ENCODE measurements around the gene SLC22A6.
A peak's percentile ranks its signal among the peaks of the same experiment; 100 is the strongest.
"Not testable (repeated sequence)": the region's sequence is repeated elsewhere in the genome, so short reads cannot be mapped to it uniquely, and the experiment has no call there.

Gene SLC22A6

DNA sequence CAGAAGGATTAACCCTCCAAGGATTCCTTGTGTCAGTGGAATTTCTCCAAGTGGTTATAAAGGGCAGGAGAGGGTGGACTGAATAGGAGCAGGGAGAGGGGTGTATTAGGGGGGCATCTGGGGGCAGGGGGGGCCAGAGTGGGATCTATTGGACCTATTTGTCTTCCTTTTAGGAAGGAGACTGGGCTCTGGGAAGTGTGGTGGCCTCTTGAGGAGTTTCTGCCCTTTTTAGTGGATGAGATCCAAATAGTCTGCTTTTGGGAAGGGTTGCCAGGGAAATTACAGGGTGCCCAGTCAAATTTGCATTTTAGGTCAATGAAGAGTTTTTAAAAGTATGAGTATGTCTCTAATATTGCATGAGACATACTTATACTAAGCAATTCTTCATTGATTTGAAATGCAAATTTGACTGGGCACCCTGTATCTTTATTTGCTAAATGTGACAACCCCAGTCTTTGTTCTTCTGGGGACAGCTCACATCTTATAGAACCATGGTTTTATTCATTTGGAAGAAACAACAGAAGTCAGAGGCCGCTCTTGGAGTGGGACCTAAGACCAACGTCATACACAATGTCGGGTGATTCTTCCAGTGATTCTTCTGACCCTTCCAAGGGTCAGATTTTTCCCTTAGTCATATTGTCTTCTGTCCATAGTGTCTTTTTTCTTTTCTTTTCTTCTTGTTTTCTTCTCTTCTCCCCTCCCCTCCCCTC is 429 bp upstream of the SLC22A6 start:
- DNase-seq: no peak

DNA sequence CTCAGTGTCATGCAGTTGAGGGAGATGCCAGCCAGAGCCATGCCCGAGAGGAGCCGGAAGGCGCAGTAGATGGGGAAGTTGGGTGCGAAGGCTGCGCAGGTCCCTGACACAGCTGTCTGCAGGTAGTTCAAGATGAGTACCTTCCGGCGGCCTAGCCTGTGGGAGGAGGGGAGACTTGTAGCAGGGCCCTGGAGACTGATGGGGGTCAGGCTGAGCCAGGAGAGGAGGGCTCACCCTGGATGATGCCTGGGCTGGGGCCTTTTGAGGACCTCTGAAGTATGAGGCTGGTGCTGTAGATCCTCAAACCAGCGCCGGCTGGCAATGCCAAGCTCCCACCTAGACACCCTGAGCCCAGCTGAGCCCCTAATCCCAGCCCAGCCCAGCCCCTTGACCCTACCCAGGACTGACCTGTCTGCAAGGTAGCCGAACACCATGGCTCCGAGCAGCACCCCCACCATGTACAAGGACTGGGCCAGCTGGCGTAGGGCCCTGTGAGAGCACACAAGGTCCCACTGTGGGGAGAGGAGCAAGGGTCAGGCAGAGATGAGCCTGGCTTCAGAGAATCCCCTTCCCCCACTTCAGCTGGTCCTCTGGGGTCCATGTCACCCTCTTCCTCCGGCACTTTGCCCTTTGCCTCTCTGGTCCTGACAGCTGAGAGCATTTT is 1.1 kb downstream of the SLC22A6 start:
- no peak for DNase-seq

DNA sequence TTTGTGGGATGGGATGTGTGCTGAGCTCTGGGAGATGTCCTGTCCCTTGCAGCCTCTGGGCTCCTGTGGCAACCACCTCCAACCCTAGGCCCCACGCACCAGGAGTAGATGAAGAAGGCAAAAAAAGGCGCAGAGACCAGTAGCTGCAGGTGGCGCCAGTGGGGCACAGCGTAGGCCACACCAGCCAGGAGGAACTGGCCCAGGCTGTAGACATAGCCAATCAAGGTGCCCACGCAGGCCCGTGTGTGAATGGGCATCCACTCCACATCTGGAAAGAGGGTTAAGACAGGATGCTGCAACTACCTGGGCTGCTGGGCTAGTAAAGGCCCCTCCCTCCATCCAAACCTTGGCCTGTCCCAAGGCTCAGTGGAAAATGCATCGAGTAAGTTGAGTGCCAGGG is 3.0 kb downstream of the SLC22A6 start:
- DNase-seq: no peak

DNA sequence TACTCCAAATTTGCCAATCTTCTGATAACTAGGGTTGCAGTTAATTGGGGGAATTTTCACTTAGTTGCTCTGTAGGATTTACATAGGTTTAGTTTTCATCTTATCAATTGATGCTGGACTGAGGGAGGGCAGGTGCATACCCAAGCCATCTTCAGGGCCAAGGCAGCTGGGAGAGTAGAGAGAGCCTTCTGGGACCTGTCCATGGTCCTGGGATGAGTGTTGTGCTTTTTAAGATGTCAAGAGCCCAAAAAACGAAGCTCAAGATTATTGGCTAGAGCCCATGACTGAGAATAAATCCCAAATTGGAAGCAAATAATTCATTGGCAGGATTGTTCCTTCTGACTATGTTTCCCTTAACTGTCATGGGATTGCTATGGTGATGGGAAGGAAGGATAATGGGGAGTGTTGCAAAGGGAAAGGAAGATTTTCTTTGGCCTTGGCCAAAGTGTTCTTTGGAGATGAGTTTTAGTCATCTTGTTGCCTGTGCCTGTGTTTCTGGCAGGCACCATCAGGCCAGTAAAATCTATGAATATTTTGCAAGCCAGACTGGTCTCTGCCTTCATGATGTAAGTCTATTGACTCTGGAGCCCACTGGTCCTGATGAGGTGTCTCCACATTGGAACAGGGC is 4.5 kb downstream of the SLC22A6 start:
- DNase-seq: no peak

DNA sequence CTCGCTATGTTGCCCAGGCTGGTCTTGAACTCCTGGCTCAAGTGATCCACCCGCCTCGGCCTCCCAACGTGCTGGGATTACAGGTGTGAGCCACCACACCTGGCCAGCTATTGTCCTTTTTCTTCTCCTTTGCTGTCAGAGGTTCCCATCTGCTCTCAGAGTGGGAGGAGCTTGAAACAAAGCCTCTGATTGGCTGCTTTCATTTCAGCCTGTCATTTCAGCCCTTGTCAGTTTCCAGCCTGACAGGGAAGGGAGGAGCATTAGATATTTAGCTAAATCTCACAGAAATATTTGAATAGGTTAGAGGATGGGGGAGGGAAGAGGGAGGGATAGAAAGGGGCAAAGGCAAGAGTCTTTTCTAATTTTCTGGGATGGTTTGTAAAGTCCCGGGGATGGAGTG is 8.7 kb downstream of the SLC22A6 start:
- DNase-seq: peak; percentile 10

DNA sequence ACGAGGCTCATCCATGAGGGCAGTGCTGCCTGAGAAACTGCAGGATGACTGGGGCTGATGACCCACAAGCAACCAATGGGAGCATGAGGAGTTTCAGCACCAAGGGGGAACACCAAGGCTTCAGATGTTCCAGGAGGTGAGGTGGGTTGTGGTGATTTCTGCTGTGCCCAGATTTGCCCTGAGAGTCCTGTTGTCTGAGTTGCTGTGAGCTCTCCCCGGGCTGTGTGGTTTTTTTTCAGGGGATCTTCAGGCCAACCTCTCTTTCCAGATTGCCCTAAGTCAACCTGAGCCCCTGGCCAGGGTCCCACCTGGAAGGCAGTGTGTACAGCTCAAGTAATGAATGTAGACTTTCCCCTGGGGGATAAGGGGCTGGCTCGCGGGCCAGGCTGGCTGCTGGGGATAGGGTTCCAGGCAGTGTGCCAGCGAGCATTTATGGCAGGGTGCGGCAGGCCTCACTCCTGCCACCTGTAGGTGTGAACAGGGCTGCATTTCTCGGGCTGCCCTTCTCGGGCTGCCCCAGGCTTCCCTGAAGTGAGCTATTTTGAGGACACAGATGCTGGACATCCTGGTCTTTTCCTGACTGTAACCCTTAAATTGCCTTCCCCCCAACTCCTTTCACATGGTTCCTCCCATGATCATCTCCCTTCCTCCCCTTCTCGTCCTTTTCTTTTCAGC is 9.8 kb downstream of the SLC22A6 start:
- DNase-seq: peak; percentile 24

DNA sequence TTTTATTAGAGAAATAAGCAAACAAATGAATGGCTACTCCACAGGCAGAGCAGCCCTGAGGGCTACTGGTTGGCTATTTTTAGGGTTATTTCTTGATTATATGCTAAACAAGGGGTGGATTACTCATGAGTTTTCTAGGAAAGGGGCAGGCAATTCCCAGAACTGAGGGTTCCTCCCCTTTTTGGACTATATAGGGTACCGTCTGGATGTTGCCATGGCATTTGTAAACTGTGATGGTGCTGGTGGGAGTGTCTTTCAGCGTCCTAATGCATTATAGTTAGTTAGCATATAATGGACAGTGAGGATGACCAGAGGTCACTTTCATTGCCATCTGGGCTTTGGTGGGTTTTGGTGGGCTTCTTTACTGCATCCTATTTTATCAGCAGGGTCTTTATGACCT is 19.2 kb downstream of the SLC22A6 start:
- DNase-seq: no peak

DNA sequence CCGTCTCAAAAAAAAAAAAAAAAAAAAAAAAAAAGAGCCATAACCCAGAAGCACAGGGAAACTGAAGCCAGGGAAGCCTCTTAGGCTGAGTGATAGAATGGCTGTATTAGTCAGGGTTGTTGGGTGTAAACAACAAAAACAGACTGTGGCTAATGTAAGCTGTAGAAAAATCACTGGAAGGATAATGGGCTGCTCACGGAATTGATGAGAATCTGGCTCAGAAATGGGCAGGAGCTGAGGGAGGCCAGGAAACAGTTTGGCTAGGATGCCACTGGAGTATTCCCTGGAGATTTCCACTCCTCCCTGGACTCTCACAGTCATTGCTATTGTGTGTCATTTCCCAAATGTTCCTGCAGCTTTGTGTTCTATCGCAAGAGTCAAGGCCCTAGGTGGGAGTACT is 22.4 kb downstream of the SLC22A6 start:
- no peak for DNase-seq

DNA sequence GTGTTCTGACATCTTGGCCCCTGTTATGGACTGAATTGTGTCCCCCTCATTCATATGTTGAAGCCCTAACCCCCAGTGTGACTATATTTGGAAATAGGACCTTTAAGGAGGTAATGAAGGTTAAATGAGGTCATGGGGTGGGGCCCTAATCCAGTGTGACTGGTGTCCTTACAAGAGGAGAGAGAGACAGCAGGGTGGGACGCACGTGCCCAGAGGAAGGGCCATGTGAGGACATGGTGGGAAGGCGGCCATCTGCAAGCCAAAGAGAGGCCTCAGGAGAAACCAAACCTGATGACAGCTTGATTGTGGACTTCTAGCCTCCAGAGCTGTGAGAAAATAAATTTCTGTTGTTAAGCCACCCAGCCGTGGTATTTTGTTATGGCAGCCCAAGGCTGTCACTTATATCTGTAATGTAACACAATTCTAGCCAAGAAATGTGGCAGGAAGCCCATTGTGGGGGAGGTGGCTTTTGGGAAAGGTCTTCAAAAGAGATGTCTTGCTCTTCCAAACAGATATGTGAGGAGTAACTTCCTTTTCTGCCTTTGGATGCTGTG is 23.7 kb downstream of the SLC22A6 start:
- no peak for DNase-seq

DNA sequence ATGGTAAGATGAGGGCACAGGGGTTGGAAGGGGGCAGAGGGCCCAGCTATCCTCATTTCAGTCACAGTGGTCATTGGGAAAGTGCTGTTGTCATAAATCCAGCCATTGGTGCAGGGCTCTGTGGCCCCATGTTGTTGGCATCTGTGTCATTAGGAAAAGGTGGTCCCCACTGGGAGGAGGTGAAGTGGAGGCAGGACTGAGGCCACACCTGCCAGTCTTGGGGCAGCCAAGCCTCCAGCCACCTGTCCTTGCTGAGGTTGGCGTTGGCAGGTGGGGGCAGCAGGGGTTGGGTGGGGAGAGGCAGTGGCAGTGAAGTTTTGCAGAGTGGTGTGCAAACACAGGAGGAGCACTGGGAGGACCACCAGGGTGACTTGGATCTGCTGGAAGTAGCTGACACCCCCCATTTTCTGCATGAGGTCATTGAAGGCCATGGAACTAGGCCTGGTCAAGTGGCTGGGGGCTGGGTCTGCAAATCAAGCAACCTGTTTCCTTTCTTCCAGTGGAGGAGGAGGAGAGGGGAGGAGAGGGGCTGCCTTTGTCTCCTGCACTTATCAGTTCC is 25.3 kb downstream of the SLC22A6 start:
- no peak for DNase-seq

DNA sequence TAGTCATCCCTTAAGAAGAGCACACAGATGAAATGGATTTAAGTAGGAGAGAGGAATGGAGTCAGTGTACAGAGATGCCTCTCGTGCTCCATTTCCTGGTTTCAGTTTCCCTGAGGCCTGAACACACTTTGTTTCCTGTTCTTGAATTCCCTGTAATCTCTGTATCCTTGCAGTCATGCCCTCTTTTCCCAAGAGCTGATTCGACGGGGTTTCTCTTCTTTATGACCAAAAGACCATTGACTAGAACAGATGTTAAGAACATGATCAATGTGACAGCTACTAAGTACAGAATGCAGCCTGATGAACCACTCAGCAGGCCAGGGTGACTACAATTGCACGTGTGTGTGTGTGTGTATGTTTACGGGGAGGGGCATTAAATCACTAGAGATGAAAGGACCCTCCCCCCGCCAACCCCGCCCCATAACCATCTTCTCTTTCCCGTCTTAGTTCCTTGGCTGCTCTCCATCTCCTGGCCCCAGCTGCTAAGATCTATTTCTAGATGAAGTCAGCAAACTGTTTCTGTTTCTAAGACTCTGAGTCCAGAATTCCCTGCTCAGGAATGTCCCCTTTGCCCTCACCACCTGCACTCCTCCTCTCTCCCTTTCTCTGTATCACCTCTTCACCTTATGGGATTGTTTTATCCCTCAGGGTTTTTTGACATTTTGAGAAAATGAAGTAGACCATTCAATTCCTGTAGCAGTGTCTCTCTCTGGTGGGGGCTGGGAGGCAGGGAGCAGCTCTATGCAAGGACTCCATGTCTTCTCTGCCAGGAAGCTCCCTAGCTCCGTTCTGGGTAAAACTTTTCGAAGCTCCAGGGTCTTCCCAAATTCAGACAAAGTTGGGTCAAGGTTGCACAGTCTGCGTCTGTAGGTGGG is 26.0 kb downstream of the SLC22A6 start:
- DNase-seq: no peak

DNA sequence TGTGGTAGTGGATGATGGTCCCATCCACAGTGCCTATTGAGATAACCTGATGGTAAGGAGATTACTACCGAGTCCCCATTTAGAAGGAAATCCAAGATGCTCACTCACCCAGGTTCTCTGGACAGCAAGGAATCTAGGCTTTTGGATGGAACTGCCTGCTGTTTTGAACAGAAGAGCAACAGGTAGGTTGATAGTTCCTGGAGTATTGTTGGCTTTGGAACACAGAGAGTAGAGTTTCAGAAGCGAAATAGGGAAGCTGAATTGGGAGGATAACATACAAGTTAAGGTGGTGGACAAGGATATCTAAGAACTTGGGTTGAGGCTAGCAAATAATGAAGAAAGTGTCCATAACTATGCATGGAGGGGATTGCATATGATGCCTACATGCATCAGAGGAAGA is 27.6 kb downstream of the SLC22A6 start:
- no peak for DNase-seq

DNA sequence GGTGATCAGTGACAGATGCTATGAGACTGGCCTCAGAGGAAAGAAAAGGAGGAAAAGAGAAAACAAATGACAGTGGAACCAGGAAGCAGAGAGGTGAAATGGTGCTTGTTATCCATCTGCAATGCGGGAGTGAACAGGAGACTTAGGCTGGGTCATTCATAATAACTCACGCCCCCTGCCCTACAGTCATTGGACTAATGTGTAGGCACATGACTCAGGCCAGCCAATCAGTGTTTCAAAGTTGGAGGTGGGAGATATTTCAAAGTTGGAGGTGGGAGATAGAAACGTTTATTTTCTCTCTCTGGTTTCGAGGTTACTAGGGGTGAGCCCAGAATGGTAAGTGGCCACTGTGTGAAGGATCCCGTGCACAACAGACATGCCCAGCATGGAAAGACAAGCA is 30.3 kb downstream of the SLC22A6 start:
- DNase-seq: no peak

DNA sequence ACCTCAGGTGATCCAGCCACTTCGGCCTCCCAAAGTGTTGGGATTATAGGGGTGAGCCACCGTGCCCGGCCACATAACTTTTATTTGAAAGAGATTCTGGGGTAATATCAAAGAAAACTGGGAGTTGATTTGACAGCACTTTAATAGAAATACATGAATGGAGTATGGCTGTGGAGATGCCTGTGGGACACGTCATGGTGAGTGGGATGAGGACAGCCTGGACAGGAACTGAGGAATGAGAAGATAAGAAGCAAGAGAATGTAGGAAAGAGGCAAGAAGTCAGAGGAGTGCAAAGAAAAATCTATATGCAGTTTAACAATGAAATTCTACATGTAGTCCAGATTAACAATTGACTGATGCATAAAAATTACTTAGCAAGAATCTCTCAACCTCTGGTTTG is 31.0 kb downstream of the SLC22A6 start:
- no peak for DNase-seq

DNA sequence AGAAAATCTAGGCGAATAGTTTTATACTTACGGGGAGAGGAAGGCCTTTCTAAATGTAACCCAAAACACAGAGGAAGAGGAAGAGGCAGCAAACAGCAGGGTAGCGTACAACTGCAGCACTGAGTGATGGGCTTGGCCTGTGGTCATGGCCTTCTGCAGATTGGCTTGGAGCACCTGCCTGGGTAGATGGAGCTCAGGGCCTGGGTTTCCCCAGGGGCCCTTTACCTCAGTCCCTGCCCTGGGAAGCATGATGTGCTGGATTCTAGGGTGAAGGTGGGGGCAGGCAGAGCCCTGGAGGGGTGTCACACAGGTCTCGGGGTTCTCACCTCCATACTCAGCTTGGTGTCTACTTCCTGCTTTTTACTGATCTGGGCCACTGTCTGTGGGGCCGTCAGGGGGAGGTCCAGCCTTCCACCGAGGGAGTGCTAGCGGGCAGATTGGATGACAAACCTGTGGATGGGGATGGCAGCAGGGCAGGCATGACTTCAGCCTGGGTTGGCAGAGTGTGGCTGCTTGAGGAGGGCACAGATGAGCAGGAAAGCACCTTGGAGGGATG is 35.9 kb downstream of the SLC22A6 start:
- DNase-seq: no peak

DNA sequence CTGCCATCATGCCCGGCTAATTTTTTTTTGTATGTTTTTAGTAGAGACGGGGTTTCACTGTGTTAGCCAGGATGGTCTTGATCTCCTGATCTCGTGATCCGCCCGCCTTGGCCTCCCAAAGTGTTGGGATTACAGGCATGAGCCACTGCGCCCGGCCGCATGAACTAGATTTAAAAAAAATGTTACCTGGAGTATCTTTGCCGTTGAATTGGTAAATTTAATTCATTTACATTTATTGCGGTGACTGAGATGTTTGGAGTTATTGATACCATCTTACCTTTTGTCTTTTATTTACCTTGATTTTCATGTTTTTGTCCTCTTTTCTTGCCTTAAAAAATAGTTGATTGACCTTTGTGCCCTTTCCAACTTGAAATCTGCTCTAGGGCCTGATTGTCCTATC is 39.2 kb downstream of the SLC22A6 start:
- not testable (repeated sequence) for DNase-seq

DNA sequence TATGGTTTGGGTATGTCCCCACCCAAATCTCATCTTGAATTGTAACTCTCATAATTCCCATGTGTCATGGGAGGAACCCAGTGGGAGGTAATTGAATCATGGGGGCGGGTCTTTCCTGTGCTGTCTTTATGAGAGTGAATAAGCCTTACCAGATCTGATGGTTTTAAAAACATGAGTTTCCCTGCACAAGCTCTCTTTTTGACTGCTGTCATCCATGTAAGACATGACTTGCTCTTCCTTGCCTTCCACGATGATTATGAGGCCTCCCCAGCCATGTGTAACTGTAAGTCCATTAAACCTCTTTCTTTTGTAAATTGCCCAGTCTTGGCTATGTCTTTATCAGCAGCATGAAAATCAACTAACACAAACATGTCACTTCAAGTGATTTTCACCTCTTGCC is 47.2 kb downstream of the SLC22A6 start:
- DNase-seq: not testable (repeated sequence)

DNA sequence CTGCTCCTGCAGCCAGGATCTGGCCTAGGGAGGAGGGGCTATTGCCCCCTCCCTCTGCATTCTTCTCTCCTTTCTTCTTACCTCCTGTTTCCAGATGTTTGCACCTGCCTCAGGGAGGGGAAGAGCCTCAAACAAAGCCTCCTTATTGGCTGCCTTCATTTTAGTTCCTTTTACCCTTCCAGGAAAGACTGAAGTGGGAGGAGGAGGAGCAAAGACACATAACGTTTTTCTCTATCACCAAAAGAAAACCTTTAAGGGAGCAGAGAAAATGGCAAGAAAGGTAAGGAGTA is 50.3 kb downstream of the SLC22A6 start:
- no peak for DNase-seq

DNA sequence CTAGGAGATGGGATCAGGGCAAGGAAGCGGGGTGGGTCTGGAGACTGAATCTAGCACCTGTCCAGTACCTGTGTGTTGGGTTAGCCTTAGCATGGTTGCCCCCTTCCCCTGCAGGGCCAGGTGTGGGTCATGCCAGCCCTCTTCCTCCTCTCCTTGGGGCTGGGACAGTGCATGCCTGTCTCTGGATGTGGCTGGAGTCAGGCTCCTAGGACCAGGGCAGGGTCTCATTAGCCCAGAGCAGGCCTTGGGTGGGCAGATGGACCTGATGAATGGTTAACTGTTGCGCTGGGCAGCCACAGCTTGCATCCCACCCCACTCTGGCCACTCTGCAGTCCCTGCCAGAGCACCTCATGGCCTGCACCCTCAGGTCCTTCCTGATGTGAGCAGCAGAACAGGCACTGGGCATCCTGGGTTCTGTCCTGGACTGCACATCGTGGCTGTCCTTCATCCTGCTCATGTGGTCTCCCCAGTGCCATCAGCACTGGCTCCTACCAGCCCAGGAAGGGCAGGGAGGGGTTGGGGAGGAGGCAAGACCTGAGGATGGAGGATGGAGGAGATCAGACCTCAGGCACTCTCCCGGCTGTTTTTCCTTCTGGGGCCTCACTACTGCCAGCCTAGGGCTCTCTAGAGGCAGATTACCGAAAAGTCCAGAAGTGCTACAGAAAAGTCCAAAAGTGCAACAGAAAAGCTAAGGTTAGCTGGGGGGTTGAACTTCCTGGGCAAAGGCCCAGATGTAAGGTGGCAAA is 50.8 kb downstream of the SLC22A6 start:
- DNase-seq: no peak

DNA sequence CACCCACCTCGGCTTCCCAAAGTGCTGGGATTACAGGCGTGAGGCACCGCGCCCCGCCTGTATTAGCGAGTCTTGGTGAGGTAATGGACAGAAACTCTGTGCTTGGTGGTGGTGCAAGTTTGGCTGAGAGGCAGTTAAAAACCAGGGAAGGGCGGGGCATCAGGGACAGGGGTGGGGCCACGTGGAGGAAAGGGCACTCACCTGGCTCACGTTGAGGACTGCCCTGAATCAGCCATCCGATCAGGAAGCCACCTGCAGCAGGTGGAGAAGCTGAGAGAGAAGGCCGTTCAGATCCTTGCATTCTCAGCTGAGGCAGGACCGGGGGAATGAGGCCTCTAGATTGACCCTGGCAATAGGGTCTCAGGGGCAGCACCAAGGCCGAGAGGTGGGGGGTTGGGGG is 51.5 kb downstream of the SLC22A6 start:
- DNase-seq: no peak
